Islet precursor cell (in vitro differentiated cells): ENCODE data around the gene SNAPC5.

Source experiments
- DNase-seq: peaks from one replicate; pipeline ENCODE4 v3.0.0-alpha.2; 2018

SNAPC5 gene

GRCh38 chr15:66454143-66454542 is 43.4 kb downstream of the SNAPC5 start:
- no peak for DNase-seq

GRCh38 chr15:66452971-66453580 is 44.5 kb downstream of the SNAPC5 start:
- no peak for DNase-seq

DNA sequence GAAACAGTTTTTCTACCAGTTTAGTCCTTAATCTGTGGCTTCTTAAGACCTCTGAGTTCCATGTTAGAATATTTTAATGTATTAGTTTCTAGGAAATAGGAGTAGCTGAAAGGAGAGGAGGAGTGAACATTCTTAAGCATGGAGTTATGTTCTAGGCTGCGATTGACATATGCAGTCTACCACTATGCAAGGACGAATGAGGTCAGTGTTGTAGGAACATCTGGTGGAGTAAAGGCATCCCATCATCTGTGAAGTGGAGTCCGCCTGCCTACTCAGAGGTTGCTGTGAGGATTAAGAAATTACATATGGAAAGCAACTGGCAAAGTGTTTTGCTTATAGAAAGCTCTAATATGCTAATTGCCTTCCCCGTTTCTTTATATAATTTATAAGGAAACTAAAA is 45.1 kb downstream of the SNAPC5 start:
- DNase-seq, result no peak
